Activated CD8-positive, alpha-beta memory T cell treated with anti-CD3 and anti-CD28 coated beads for 4 hours (primary cell): Measurements from ENCODE around the gene ATXN7L1.

Experiments used
- DNase-seq, 2 donors: peaks; one replicate each; pipeline ENCODE4 v3.0.0-alpha.2; 2020; ENCODE audit warnings: low read depth in 2 of 2

Gene ATXN7L1

GRCh38 chr7:105778956-105779355 lies 97.4 kb downstream of the ATXN7L1 start:
- no peak for DNase-seq

GRCh38 chr7:105776986-105777910 lies 99.2 kb downstream of the ATXN7L1 start:
- no peak for DNase-seq

GRCh38 chr7:105776068-105776790 lies 100.2 kb downstream of the ATXN7L1 start:
- no peak for DNase-seq

GRCh38 chr7:105775580-105775979 lies 100.8 kb downstream of the ATXN7L1 start:
- DNase-seq = no peak

DNA sequence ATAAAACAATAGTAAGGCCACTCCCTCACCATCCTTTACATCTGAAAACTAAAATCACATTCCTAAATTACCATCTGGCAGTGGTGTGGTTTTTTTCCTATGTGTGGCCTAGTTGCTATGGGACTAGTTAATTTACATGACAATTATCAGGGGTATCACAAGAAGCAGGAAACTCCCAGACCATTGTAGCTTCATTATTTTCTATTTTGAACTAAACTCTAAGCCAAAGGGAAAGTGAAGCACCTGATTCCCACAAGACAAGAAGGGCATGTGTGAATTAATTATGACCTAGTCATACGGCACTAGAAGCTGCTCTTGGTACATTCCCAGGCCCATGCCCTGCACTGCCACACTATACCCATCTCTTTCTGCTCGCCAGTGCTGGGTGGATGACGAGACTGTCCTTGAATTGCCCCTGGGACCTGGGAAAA lies 103.4 kb downstream of the ATXN7L1 start:
- no peak for DNase-seq

- no peak for DNase-seq
Measured at GRCh38 chr7:105769901-105770628, 106.3 kb downstream of the ATXN7L1 start.

DNA sequence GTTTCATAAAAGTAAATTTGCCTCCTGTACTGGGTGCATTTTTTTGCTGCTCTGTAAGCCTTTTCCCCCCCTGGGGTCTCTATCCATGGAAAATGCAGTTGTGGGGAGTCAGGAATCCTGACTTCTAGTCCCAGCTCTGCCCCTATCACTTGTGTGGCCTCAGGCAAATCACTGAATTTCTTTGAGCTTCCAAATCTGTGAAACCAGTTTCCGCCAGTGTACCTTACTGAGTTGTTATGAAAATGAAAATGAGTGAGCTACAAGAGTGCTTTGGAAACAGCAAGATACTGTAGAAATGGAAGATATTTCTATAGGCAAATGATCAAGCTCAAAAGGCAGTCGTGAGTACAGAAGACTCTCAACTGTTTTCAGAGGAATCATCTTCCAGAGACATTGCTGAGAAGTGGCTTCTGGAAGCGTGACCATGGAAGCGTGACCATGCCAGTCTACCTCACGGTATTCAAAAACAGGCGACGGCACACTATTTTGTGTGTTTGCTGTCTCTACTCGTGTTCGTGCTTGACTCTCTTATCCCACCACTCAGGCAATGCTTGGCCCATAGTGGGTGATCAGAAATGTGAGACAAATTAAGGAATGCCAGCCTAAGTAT lies 107.4 kb downstream of the ATXN7L1 start:
- DNase-seq = no peak

GRCh38 chr7:105768117-105768516 lies 108.3 kb downstream of the ATXN7L1 start:
- no peak for DNase-seq

- no peak for DNase-seq
Measured at GRCh38 chr7:105766421-105767073, 109.9 kb downstream of the ATXN7L1 start.

DNA sequence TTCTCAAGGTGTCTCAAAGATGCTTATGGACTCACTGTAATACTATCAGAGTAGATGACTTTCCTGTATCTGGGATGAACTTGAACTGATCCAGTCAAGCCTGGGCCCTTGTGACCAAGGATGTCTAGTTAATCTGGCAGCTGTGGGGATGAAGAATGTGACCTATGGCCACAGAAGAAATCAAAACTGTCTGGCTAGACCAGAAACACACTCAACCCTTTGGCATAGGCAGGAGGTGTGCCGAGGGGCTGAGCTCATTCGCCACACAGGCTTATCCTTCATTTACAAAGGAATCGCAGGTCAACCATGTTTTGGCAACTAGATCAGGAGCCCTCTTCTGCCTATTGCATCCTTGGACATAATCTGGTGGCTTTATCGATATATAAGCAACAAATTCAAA lies 110.6 kb downstream of the ATXN7L1 start:
- DNase-seq = no peak

GRCh38 chr7:105764506-105764905 lies 111.9 kb downstream of the ATXN7L1 start:
- DNase-seq = no peak

DNA sequence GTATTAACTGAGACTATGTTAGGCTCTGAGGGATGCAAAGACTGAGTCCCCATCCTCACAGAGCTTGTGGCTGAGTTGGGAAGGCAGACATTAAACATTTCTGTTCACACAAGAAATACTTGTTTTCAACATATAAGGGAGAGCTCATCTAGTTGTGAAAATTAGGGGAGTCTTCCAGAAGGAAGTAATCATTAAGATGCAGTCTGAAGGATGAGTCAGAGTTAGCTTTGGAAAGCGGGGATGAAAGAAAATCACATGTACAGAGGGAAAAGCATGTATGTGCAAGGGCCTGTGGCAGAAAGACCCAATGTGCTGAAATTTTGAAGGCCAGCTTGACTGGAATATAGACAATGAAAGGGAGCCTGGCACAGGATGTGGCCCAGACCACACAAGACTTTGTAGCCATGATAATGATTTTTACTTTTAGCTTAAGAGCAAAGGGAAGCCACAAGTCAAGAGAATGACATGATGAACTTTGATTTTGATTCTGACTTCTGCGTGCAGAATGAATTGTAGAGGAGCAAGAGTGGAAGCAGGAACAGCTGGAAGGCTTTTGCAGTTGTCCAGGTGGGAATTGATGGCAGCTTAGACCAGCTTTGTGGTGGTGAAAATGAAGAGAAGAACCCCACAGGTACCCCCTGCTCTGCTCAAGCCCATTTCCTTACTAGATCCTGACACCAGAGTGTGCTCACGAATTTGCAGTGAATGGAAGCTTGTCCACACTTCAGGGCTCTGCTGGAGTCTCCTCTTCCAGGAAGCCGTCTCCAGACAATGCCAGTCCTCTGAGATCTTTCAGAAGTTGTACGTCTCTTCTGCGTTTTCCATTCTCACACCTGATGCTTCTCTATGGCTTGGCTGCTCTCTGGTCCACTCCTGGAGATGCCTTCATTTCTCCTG lies 115.6 kb downstream of the ATXN7L1 start:
- no peak for DNase-seq

GRCh38 chr7:105759670-105760550 lies 116.5 kb downstream of the ATXN7L1 start:
- no peak for DNase-seq

DNA sequence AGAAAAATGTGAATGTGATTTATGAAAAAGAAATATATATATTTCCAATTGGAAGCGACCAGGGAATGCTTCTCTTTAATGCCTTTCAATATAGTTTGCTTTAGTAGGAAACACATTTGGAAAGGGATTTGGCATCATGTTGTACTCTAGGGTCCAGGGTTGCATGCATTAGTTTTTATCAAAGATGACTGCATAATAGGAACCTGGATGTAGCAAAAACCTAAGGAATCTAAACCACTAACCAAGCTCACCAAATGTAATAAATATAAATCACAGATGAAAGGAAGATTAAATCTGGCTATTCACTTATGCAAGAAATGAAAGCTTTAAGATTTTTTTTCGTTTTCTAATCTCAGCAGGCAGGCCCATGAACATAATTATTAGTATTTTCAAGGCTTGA lies 120.0 kb downstream of the ATXN7L1 start:
- no peak for DNase-seq

DNA sequence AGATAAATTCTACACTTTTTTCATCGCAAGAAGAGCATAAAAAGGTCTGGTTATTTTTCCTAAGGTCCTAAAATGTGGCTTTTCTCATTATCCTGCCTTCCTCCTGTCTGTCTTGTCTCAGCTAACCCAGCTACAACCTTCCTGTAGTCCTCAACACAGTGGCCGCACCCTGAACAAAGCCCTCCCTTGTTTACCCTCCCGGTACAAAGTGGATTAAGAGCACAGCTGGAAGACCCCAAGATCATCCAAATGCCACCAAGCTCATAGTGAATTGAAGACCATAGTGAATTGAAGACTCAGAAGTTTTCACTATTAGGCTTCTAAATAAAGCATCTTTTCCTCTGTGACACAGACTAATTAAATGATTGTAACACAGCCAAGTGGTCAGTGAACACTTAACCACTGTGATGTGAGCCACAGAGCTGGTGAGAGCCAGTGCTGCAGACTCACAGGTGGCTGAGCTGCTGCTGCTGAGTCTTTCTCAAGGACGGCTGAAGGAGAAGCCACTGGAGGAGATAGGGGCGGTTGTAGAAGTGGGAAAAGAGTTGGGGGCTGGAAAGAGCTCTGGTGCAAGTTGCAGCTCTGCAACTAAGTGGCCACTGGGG lies 123.6 kb downstream of the ATXN7L1 start:
- DNase-seq = no peak

DNA sequence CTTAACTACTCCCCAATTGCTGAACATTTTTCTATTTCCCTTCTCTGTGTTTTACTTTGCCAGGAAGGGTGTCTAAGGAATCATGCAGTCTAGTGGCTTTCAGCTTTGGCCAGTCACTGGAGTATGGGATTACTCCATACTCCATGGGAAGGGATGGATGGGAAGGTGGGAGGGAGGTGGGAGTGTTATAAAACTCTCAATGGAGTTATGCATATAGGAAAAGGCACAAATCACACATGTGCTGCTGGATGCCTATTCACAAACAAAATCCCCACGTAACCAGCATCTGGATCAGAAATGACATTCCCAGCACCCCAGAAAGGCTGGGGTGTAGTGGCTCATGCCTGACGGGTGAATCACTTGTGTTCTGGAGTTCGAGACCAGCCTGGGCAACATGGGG lies 125.3 kb downstream of the ATXN7L1 start:
- DNase-seq = no peak

DNA sequence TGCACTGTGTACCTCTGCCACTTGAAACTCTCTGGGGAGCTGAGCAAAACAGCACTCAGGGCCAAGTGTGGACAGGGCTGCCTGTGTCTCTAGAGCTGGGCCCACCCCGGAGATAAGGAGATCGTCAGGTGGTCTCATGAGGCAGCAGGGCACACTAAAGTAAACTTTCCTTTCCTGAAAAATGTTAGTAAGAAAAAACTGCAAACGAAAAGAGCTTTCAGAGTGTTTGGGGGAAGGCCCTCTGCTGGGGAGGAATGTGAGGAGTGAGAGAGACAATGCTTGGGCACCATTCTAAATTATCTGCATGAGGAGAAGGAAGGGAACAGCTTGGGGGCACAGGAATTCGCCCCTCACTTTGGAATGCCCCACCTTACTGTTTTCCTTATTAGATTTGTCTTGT lies 127.7 kb downstream of the ATXN7L1 start:
- DNase-seq = no peak

- no peak for DNase-seq
Measured at GRCh38 chr7:105745681-105746330, 130.6 kb downstream of the ATXN7L1 start.
